IMR-90 (cell line): ENCODE results near the gene DNAAF2. TPM values are rescaled to one million over a fixed set of nuclear protein-coding genes. Genes with fewer than 3 reads are reported as not detected.

Experiments
- ATAC-seq: fragments of 200-7000 bp; cut with Tn5 transposase; 2 replicates; pipeline ENCODE4 v1.9.1; 2020; ENCODE audit warnings: low read depth, mild to moderate bottlenecking, moderate library complexity
- BruUV-seq: library from RNA; stranded (reverse); fragments of 400-500 nt; replicated peaks from 2 replicates; lab custom pipeline; 2021; lab: Mats Ljungman, UMichigan
- CTCF ChIA-PET: fragments of 300-600 bp; formaldehyde crosslinking; extraction: SDS; loops from one replicate; lab custom pipeline; 2021; ENCODE audit warnings: antibody characterized with exemption; lab: Yijun Ruan, JAX
- POLR2A ChIA-PET: fragments of 300-600 bp; sonication (Branson Sonifier 250); formaldehyde crosslinking; loops from one replicate; lab custom pipeline; 2022; ENCODE audit warnings: antibody characterized with exemption; ENCODE audit not compliant: unreplicated experiment; lab: Charles Lee
- DNase-seq: peaks from one replicate; pipeline ENCODE4 v3.0.0; 2013
- H2AFZ ChIP-seq: replicated peaks from 2 replicates; pipeline ENCODE3; 2013; ENCODE audit warnings: low read length, mild to moderate bottlenecking; ENCODE audit not compliant: poor library complexity
- H2AK5ac ChIP-seq: 2 replicates; pipeline ENCODE4 v1.6.1; 2013; ENCODE audit warnings: low read depth, low read length, inconsistent platforms
- H2AK9ac ChIP-seq: replicated peaks from 2 replicates; pipeline ENCODE3; 2013; ENCODE audit warnings: mild to moderate bottlenecking, low read depth, low read length, moderate library complexity; ENCODE audit not compliant: poor library complexity
- H2BK120ac ChIP-seq: 2 replicates; pipeline ENCODE4 v1.6.1; 2013; ENCODE audit warnings: low read depth, low read length, inconsistent platforms
- H2BK15ac ChIP-seq: 3 replicates; pipeline ENCODE4 v1.6.1; 2013; ENCODE audit warnings: low read depth, low read length, inconsistent platforms
- H2BK20ac ChIP-seq: 2 replicates; pipeline ENCODE4 v1.6.1; 2013; ENCODE audit warnings: low read depth, mild to moderate bottlenecking, inconsistent platforms, low read length, moderate library complexity
- H2BK5ac ChIP-seq: 2 replicates; pipeline ENCODE4 v1.6.1; 2013; ENCODE audit warnings: mild to moderate bottlenecking, low read depth, low read length, inconsistent platforms; ENCODE audit not compliant: poor library complexity, severe bottlenecking
- H3K14ac ChIP-seq: replicated peaks from 2 replicates; pipeline ENCODE4 v1.6.1; 2013; ENCODE audit warnings: low read depth, low read length, inconsistent platforms
- H3K18ac ChIP-seq: 2 replicates; pipeline ENCODE4 v1.6.1; 2013; ENCODE audit warnings: low read depth, low read length, control low read depth
- H3K23ac ChIP-seq: 2 replicates; pipeline ENCODE4 v1.6.1; 2013; ENCODE audit warnings: low read depth, low read length, inconsistent platforms
- H3K27ac ChIP-seq: 2 replicates; pipeline ENCODE4 v1.5.1; 2013; ENCODE audit warnings: mild to moderate bottlenecking, control low read depth, low read length; ENCODE audit not compliant: insufficient read depth
- H3K27me3 ChIP-seq: 2 replicates; pipeline ENCODE4 v1.6.1; 2013; ENCODE audit warnings: low read length; ENCODE audit not compliant: control insufficient read depth, insufficient read depth
- H3K36me3 ChIP-seq: 2 replicates; pipeline ENCODE4 v1.6.1; 2013; ENCODE audit warnings: low read length, mixed read lengths; ENCODE audit not compliant: control insufficient read depth, insufficient read depth
- H3K4ac ChIP-seq: 2 replicates; pipeline ENCODE4 v1.6.1; 2013; ENCODE audit warnings: low read depth, low read length, inconsistent platforms
- H3K4me1 ChIP-seq: 2 replicates; pipeline ENCODE4 v1.6.1; 2013; ENCODE audit warnings: low read length, mixed read lengths; ENCODE audit not compliant: control insufficient read depth, insufficient read depth
- H3K4me2 ChIP-seq: 2 replicates; pipeline ENCODE4 v1.6.1; 2013; ENCODE audit warnings: low read depth, mild to moderate bottlenecking, control low read depth, low read length, moderate library complexity
- H3K4me3 ChIP-seq: 2 replicates; pipeline ENCODE4 v1.5.1; 2013; ENCODE audit warnings: low read depth, mild to moderate bottlenecking, control low read depth, low read length, moderate library complexity; ENCODE audit not compliant: insufficient read depth
- H3K56ac ChIP-seq: 2 replicates; pipeline ENCODE4 v1.6.1; 2013; ENCODE audit warnings: low read length, inconsistent platforms; ENCODE audit not compliant: insufficient read depth; ENCODE audit errors: extremely low read depth
- H3K79me1 ChIP-seq, 2 experiments: 2 replicates each; pipeline ENCODE4 v1.6.1; 2013; ENCODE audit warnings: low read length in 2 of 2, inconsistent platforms in 1 of 2, low read depth in 1 of 2
- H3K9ac ChIP-seq: 2 replicates; pipeline ENCODE4 v1.6.1; 2013; ENCODE audit warnings: low read depth, low read length, control low read depth
- H3K9me1 ChIP-seq: 2 replicates; pipeline ENCODE4 v1.6.1; 2013; ENCODE audit warnings: low read length, inconsistent platforms; ENCODE audit not compliant: insufficient read depth
- H3K9me3 ChIP-seq: 2 replicates; pipeline ENCODE4 v1.6.1; 2013; ENCODE audit warnings: low read length; ENCODE audit not compliant: control insufficient read depth, insufficient read depth
- H4K20me1 ChIP-seq: 2 replicates; pipeline ENCODE4 v1.6.1; 2013; ENCODE audit warnings: low read length, inconsistent platforms; ENCODE audit not compliant: insufficient read depth
- H4K5ac ChIP-seq: 2 replicates; pipeline ENCODE4 v1.6.1; 2013; ENCODE audit warnings: mild to moderate bottlenecking, low read depth, low read length, control low read depth
- H4K8ac ChIP-seq, 2 experiments: 2 replicates each; pipeline ENCODE4 v1.6.1; 2013; ENCODE audit warnings: low read depth in 2 of 2, low read length in 2 of 2, control low read depth in 1 of 2, inconsistent platforms in 1 of 2
- H4K91ac ChIP-seq: 2 replicates; pipeline ENCODE4 v1.6.1; 2013; ENCODE audit warnings: low read depth, low read length, inconsistent platforms; ENCODE audit not compliant: insufficient read depth
- RFX5 ChIP-seq: IDR thresholded peaks from 2 replicates; pipeline ENCODE4 v1.8.0; 2012; ENCODE audit warnings: low read depth, mild to moderate bottlenecking, low read length, moderate library complexity
- WGBS, 2 experiments: methylation state at CpG; one replicate each; pipeline versions ENCODE4 v1.1.5 to v1.1.7; 2013; ENCODE audit warnings: missing lambda C conversion rate in 2 of 2; ENCODE audit not compliant: insufficient read length in 1 of 2; ENCODE audit errors: extremely low coverage in 2 of 2; 5-methylcytosine and 5-hydroxymethylcytosine counted together
- dilution Hi-C: fragments of 300-500 bp; cut with HindIII; formaldehyde crosslinking; loops from one replicate; pipeline ENCODE4 v1.14.3; 2018; ENCODE audit warnings: low sequenced_read_pairs; ENCODE audit not compliant: unreplicated experiment
- in situ Hi-C: fragments of 300-500 bp; cut with MboI; formaldehyde crosslinking; loops from 3 replicates; pipeline ENCODE4 v1.14.3; 2019; ENCODE audit warnings: low sequenced_read_pairs, inconsistent platforms, mixed read lengths
- intact Hi-C: fragments of 100-400 bp; cut with micrococcal nuclease; formaldehyde crosslinking; loops from 2 replicates; pipeline ENCODE4 v1.10.0; 2022
- polyA plus RNA-seq, 3 experiments: library from polyadenylated mRNA; depleted of rRNA; stranded (reverse); fragments of >200 nt; gene quantifications; 2 replicates each; pipeline ENCODE4 v1.2.3, GENCODE V29; 2012; ENCODE audit warnings: low replicate concordance in 1 of 3
- total RNA-seq: library from RNA; depleted of rRNA; stranded (reverse); fragments of >200 nt; gene quantifications from 2 replicates; pipeline ENCODE4 v1.2.3, GENCODE V29; 2012

DNAAF2 gene
- total and polyA plus RNA-seq, 2 of the 4 experiments (the other 2 are of a cell fraction): 4.1 to 4.7 TPM

DNA sequence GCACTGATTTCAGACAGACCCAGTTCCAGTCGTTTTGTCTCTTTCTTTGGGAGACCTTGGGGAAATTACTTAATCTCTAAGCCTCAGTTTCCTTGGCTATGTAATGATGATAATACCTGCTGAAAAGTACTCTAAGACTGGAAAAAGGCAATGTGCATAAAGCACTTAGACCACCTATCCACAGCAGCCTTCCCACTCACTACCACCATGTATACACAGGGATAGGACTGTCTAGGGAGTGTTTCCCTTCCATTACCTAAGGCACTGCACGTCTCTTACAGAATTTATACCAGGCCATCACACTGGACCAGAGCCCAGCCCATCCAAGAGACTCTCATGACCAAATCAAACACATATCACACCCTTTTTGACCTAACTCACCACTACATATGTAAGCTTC, 55.2 kb downstream of the DNAAF2 start:
- Histone ChIP-seq H3K9ac (no peak overlapping the region), H2AK5ac (no peak overlapping the region), H2BK5ac (no peak overlapping the region), H3K4me1 (peaks cover 6% of the 10 kb centered on the region), H3K4me2 (no peak overlapping the region), H2BK20ac (no peak overlapping the region), H3K27ac (no peak overlapping the region), H3K4me3 (no peak overlapping the region), H3K23ac (no peak overlapping the region), H4K5ac (no peak overlapping the region), H3K56ac (no peak overlapping the region), H3K27me3 (no peaks in the 10 kb centered on the region), H2BK120ac (no peak overlapping the region), H3K4ac (no peak overlapping the region), H2AFZ (no peak overlapping the region), H3K36me3 (peaks cover 31% of the 10 kb centered on the region), H4K20me1 (peaks cover 50% of the 10 kb centered on the region), H3K9me1 (peaks cover 17% of the 10 kb centered on the region), H4K8ac (no peak overlapping the region), H3K9me3 (no peaks in the 10 kb centered on the region), H3K79me1 (peaks cover 25 to 59% of the 10 kb centered on the region in 2 experiments), H3K14ac (no peak overlapping the region), H2AK9ac (no peak overlapping the region), H4K91ac (no peak overlapping the region), H2BK15ac (no peak overlapping the region), H3K18ac (no peak overlapping the region)
- DNase-seq (no peak), ATAC-seq (no peak)
- TF ChIP-seq RFX5: no peak
- dilution Hi-C loops: no loop called here
- WGBS, 2 experiments: 90% methylated on average over 1 of the region's 2 CpGs; no CpG with 5 or more reads in 1 of the 2 experiments
- ChIA-PET CTCF (no interaction called here), POLR2A (no interaction called here)
- intact Hi-C loops: no loop called here
- in situ Hi-C loops: no loop called here
- no TSS peak for BruUV-seq
